ENCODE measurements around the gene ZFAND2B. TPM values are rescaled to one million over a fixed set of nuclear protein-coding genes. Genes with fewer than 3 reads are reported as not detected.

The ZFAND2B gene
- total RNA-seq, 2 donors from 2014 or later: 21.7 to 83.8 TPM

GRCh38 chr2:219204425-219205164 is 2.0 kb upstream of the ZFAND2B start:
- no peaks in the 10 kb centered on the region for H3K27me3 ChIP-seq (replicated peaks; ENCODE audit: insufficient read depth)
- no peak overlapping the region for H3K4me3 ChIP-seq
- TF ChIP-seq CTCF (IDR thresholded peaks at IDR 0.05): no peak
- H3K27ac ChIP-seq: no peak overlapping the region
- H3K36me3 ChIP-seq: peaks cover 4% of the 10 kb centered on the region
- ATAC-seq (ENCODE audit: insufficient number of reproducible peaks, low FRiP score, low read depth): no peak
- peaks cover 15 to 25% of the 10 kb centered on the region in 2 donors for H3K4me1 ChIP-seq (ENCODE audit: control insufficient read depth in 1 of 2, low read depth in 2 of 2)
- DNase-seq (ENCODE audit: low spot score): no peak
- H3K9me3 ChIP-seq: no peaks in the 10 kb centered on the region

GRCh38 chr2:219205165-219205538 is 1.4 kb upstream of the ZFAND2B start:
- Histone ChIP-seq H3K27me3 (replicated peaks; ENCODE audit: insufficient read depth) (no peaks in the 10 kb centered on the region), H3K36me3 (peaks cover 6% of the 10 kb centered on the region), H3K9me3 (no peaks in the 10 kb centered on the region), H3K4me3 (no peak overlapping the region), H3K4me1 (ENCODE audit: control insufficient read depth in 1 of 2, low read depth in 2 of 2) (peaks cover 15 to 25% of the 10 kb centered on the region in 2 donors), H3K27ac (no peak overlapping the region)
- DNase-seq (ENCODE audit: low spot score): no peak
- ATAC-seq (ENCODE audit: insufficient number of reproducible peaks, low FRiP score, low read depth): no peak
- TF ChIP-seq CTCF (IDR thresholded peaks at IDR 0.05): no peak

- H3K4me1 ChIP-seq (ENCODE audit: control insufficient read depth in 1 of 2, low read depth in 2 of 2): peaks cover 15 to 25% of the 10 kb centered on the region in 2 donors
- ATAC-seq (ENCODE audit: insufficient number of reproducible peaks, low FRiP score, low read depth) (no peak), DNase-seq (ENCODE audit: low spot score) (no peak)
- peak overlapping the region; percentile 85 to 93 for H3K27ac ChIP-seq
- no peaks in the 10 kb centered on the region for H3K9me3 ChIP-seq
- H3K36me3 ChIP-seq: peaks cover 6% of the 10 kb centered on the region
- no peaks in the 10 kb centered on the region for H3K27me3 ChIP-seq (replicated peaks; ENCODE audit: insufficient read depth)
- peak overlapping the region; percentile 91 for H3K4me3 ChIP-seq
- TF ChIP-seq CTCF (IDR thresholded peaks at IDR 0.05): no peak
Observed at GRCh38 chr2:219205981-219206327, 628 bp upstream of the ZFAND2B start.

- ATAC-seq (ENCODE audit: insufficient number of reproducible peaks, low FRiP score, low read depth) (no peak), DNase-seq (ENCODE audit: low spot score) (no peak)
- Histone ChIP-seq H3K9me3 (no peaks in the 10 kb centered on the region), H3K27ac (peak overlapping the region; percentile 85 to 93), H3K4me3 (peak overlapping the region; percentile 91), H3K36me3 (peaks cover 7% of the 10 kb centered on the region), H3K4me1 (ENCODE audit: control insufficient read depth in 1 of 2, low read depth in 2 of 2) (peaks cover 15 to 25% of the 10 kb centered on the region in 2 donors), H3K27me3 (replicated peaks; ENCODE audit: insufficient read depth) (no peaks in the 10 kb centered on the region)
- no peak for TF ChIP-seq CTCF (IDR thresholded peaks at IDR 0.05)
Observed at GRCh38 chr2:219207134-219207883, 727 bp downstream of the ZFAND2B start.

- Histone ChIP-seq H3K36me3 (peaks cover 11% of the 10 kb centered on the region), H3K27ac (peak overlapping the region; percentile 85 to 93), H3K4me1 (ENCODE audit: control insufficient read depth in 1 of 2, low read depth in 2 of 2) (peaks cover 15 to 25% of the 10 kb centered on the region in 2 donors), H3K27me3 (replicated peaks; ENCODE audit: insufficient read depth) (no peaks in the 10 kb centered on the region), H3K4me3 (peak overlapping the region; percentile 91), H3K9me3 (no peaks in the 10 kb centered on the region)
- DNase-seq (ENCODE audit: low spot score) (no peak), ATAC-seq (ENCODE audit: insufficient number of reproducible peaks, low FRiP score, low read depth) (no peak)
- no peak for TF ChIP-seq CTCF (IDR thresholded peaks at IDR 0.05)
Observed at GRCh38 chr2:219207884-219208740, 1.5 kb downstream of the ZFAND2B start.

Measured in thoracic aorta (tissue), 2 donors.